H1 (cell line): Measurements from ENCODE around the gene GTF2H2. TPM values are rescaled to one million over a fixed set of nuclear protein-coding genes. Genes with fewer than 3 reads are reported as not detected.
"Not testable (repeated sequence)": the region's sequence is repeated elsewhere in the genome, so short reads cannot be mapped to it uniquely, and the experiment has no call there.

Experiments
- CTCF ChIA-PET: fragments of 300-600 bp; sonication (Branson Sonifier 250); formaldehyde crosslinking; loops from one replicate; lab custom pipeline; 2021; ENCODE audit not compliant: partially characterized antibody; lab: Charles Lee
- POLR2A ChIA-PET: fragments of 300-600 bp; sonication (Branson Sonifier 250); formaldehyde crosslinking; loops from one replicate; lab custom pipeline; 2021; ENCODE audit warnings: inconsistent platforms; ENCODE audit not compliant: partially characterized antibody; lab: Charles Lee
- DNase-seq, 2 experiments: peaks; one replicate each; pipeline versions ENCODE4 v3.0.0 to v3.0.0-alpha.2; 2010 to 2022; ENCODE audit warnings: low spot score in 2 of 2, low read depth in 1 of 2, mixed read lengths in 1 of 2
- FAIRE-seq: peaks from 2 replicates; lab custom pipeline; 2011; peaks lifted over from hg19 to GRCh38; lab: Jason Lieb, UNC
- H2AFZ ChIP-seq: 2 replicates; pipeline ENCODE4 v1.8.1; 2012; ENCODE audit warnings: low read length, inconsistent platforms
- H2AK5ac ChIP-seq: 2 replicates; pipeline ENCODE4 v1.6.1; 2013; ENCODE audit warnings: low read depth, low read length
- H2BK120ac ChIP-seq: replicated peaks from 2 replicates; pipeline ENCODE3; 2013; ENCODE audit warnings: low read depth, low read length, inconsistent platforms
- H2BK12ac ChIP-seq: 2 replicates; pipeline ENCODE4 v1.6.1; 2013; ENCODE audit warnings: low read depth, low read length
- H2BK15ac ChIP-seq: 2 replicates; pipeline ENCODE4 v1.6.1; 2013; ENCODE audit warnings: low read length
- H2BK20ac ChIP-seq: 2 replicates; pipeline ENCODE4 v1.6.1; 2013; ENCODE audit warnings: low read length
- H2BK5ac ChIP-seq: 2 replicates; pipeline ENCODE4 v1.6.1; 2013; ENCODE audit warnings: low read depth, low read length
- H3K14ac ChIP-seq: 2 replicates; pipeline ENCODE4 v1.6.1; 2013; ENCODE audit warnings: inconsistent platforms; ENCODE audit not compliant: insufficient read length
- H3K18ac ChIP-seq: 2 replicates; pipeline ENCODE4 v1.6.1; 2013; ENCODE audit warnings: low read length; ENCODE audit errors: extremely low read depth
- H3K23ac ChIP-seq: 2 replicates; pipeline ENCODE4 v1.6.1; 2013; ENCODE audit warnings: inconsistent platforms; ENCODE audit not compliant: insufficient read length
- H3K23me2 ChIP-seq: 2 replicates; pipeline ENCODE4 v1.6.1; 2013; ENCODE audit warnings: low read depth, low read length
- H3K27ac ChIP-seq: 2 replicates; pipeline ENCODE4 v1.6.1; 2011; ENCODE audit warnings: low read depth, low read length, inconsistent platforms
- H3K27me3 ChIP-seq, 4 experiments: replicated peaks in 1 of 4; 1 replicate in 1 of 4; 2 replicates in 3 of 4; pipeline versions ENCODE4 v1.6.1 to v1.8.1; 2011 to 2013; ENCODE audit warnings: low read length in 3 of 4, mild to moderate bottlenecking in 3 of 4, inconsistent platforms in 2 of 4, mixed read lengths in 2 of 4, moderate library complexity in 1 of 4; ENCODE audit not compliant: control insufficient read depth in 3 of 4, insufficient read depth in 3 of 4; ENCODE audit errors: extremely low read depth in 1 of 4
- H3K36me3 ChIP-seq, 4 experiments: 2 replicates each; pipeline versions ENCODE4 v1.6.1 to v1.8.1; 2011 to 2013; ENCODE audit warnings: mild to moderate bottlenecking in 4 of 4, low read length in 3 of 4, moderate library complexity in 2 of 4, control low read depth in 1 of 4, inconsistent platforms in 1 of 4; ENCODE audit not compliant: insufficient read depth in 4 of 4, control insufficient read depth in 2 of 4
- H3K4ac ChIP-seq: replicated peaks from 2 replicates; pipeline ENCODE3; 2013; ENCODE audit warnings: low read length, low read depth, mixed read lengths, inconsistent platforms; ENCODE audit not compliant: insufficient read length
- H3K4me1 ChIP-seq, 4 experiments: replicated peaks in 1 of 4; 1 replicate in 1 of 4; 2 replicates in 3 of 4; pipeline versions ENCODE4 v1.6.1 to v1.8.1; 2011 to 2013; ENCODE audit warnings: low read length in 3 of 4, inconsistent platforms in 2 of 4, mixed read lengths in 1 of 4; ENCODE audit not compliant: insufficient read depth in 4 of 4, control insufficient read depth in 3 of 4
- H3K4me2 ChIP-seq, 2 experiments: 2 replicates each; pipeline versions ENCODE4 v1.6.1 to v1.8.1; 2011 to 2013; ENCODE audit warnings: low read depth in 2 of 2, low read length in 2 of 2, control low read depth in 1 of 2, inconsistent platforms in 1 of 2, mild to moderate bottlenecking in 1 of 2; ENCODE audit not compliant: insufficient read depth in 1 of 2
- H3K4me3 ChIP-seq, 4 experiments: fragments of 200-600, 300-600 bp in 1 of 4; sonication (generic), shearing (Covaris generic), sonication (Bioruptor Twin) in 1 of 4; 2 replicates each; pipeline versions ENCODE4 v1.5.1 to v1.8.1; 2011 to 2016; ENCODE audit warnings: low read length in 4 of 4, low read depth in 3 of 4, control low read depth in 2 of 4, inconsistent platforms in 2 of 4, mild to moderate bottlenecking in 2 of 4, mixed read lengths in 1 of 4, moderate library complexity in 1 of 4; ENCODE audit not compliant: insufficient read depth in 2 of 4; ENCODE audit errors: extremely low read depth in 1 of 4
- H3K56ac ChIP-seq: replicated peaks from 2 replicates; pipeline ENCODE3; 2013; ENCODE audit warnings: low read depth, mild to moderate bottlenecking, mixed read lengths, low read length, inconsistent platforms; ENCODE audit not compliant: insufficient read length
- H3K79me1 ChIP-seq: 2 replicates; pipeline ENCODE4 v1.6.1; 2013; ENCODE audit warnings: low read depth, low read length, control low read depth
- H3K79me2 ChIP-seq, 2 experiments: 2 replicates each; pipeline versions ENCODE4 v1.6.1 to v1.8.1; 2012 to 2013; ENCODE audit warnings: low read length in 2 of 2, mild to moderate bottlenecking in 2 of 2, inconsistent platforms in 1 of 2; ENCODE audit not compliant: insufficient read depth in 2 of 2, control insufficient read depth in 1 of 2
- H3K9ac ChIP-seq, 4 experiments: replicated peaks in 1 of 4; 1 replicate in 1 of 4; 2 replicates in 3 of 4; pipeline versions ENCODE4 v1.6.1 to v1.8.1; 2011 to 2013; ENCODE audit warnings: low read depth in 3 of 4, low read length in 3 of 4, control low read depth in 2 of 4, mild to moderate bottlenecking in 2 of 4, moderate library complexity in 2 of 4, inconsistent platforms in 1 of 4; ENCODE audit errors: extremely low read depth in 1 of 4
- H3K9me3 ChIP-seq, 2 experiments: 2 replicates each; pipeline versions ENCODE4 v1.6.1 to v1.8.1; 2012 to 2013; ENCODE audit warnings: mild to moderate bottlenecking in 2 of 2, moderate library complexity in 2 of 2, control low read depth in 1 of 2, inconsistent platforms in 1 of 2, low read depth in 1 of 2, low read length in 1 of 2, mixed read lengths in 1 of 2; ENCODE audit not compliant: insufficient read depth in 2 of 2
- H4K20me1 ChIP-seq, 2 experiments: replicated peaks in 1 of 2; 2 replicates each; pipeline versions ENCODE3 to v1.8.1; 2011 to 2013; ENCODE audit warnings: inconsistent platforms in 2 of 2, low read length in 2 of 2, mild to moderate bottlenecking in 1 of 2; ENCODE audit not compliant: insufficient read depth in 2 of 2, control insufficient read depth in 1 of 2
- H4K5ac ChIP-seq: 2 replicates; pipeline ENCODE4 v1.6.1; 2013; ENCODE audit warnings: low read length, low read depth, mixed read lengths, inconsistent platforms; ENCODE audit not compliant: insufficient read length
- H4K8ac ChIP-seq: 2 replicates; pipeline ENCODE4 v1.8.0; 2013; ENCODE audit warnings: mild to moderate bottlenecking, moderate library complexity, low read length, inconsistent platforms; ENCODE audit not compliant: insufficient read depth; ENCODE audit errors: extremely low read depth
- H4K91ac ChIP-seq: replicated peaks from 2 replicates; pipeline ENCODE3; 2013; ENCODE audit warnings: low read length, mixed read lengths, inconsistent platforms; ENCODE audit not compliant: insufficient read length
- WGBS, 2 experiments: shearing (Covaris generic) in 1 of 2; methylation state at CpG; one replicate each; pipeline versions ENCODE4 v1.1.6 to v1.1.7; 2013 to 2015; ENCODE audit warnings: low lambda C conversion rate in 2 of 2, mixed read lengths in 2 of 2, inconsistent platforms in 1 of 2, low coverage in 1 of 2, missing lambda C conversion rate in 1 of 2; ENCODE audit not compliant: insufficient replicate concordance in 2 of 2, insufficient coverage in 1 of 2, insufficient read length in 1 of 2; ENCODE audit errors: extremely low coverage in 1 of 2, missing lambda C conversion rate in 1 of 2; 5-methylcytosine and 5-hydroxymethylcytosine counted together
- polyA plus RNA-seq, 7 experiments: library from polyadenylated mRNA; depleted of rRNA in 3 of 7; stranded (reverse) in 5 of 7; unstranded in 2 of 7; fragments of >200 nt in 5 of 7; fragments of 200-250 nt in 2 of 7; gene quantifications; 1 replicate in 5 of 7; 2 replicates in 1 of 7; 4 replicates in 1 of 7; pipeline versions ENCODE4 v1.2.1 to v1.2.3, GENCODE V29; 2011 to 2013; ENCODE audit warnings: missing spikeins in 2 of 7, mixed read lengths in 2 of 7
- total RNA-seq: library from RNA; stranded (reverse); fragmentation: NEBNext Ultra II Directional; extraction: Animal tissue kit (Norgen Biotek cat#: 25700); gene quantifications from 2 replicates; pipeline ENCODE4 v1.2.1, GENCODE V29; 2021

Gene GTF2H2
- total and polyA plus RNA-seq, 2 of the 8 experiments (the other 6 are each of a cell fraction or from before 2014, with no cell fraction given): 12.4 to 42.3 TPM

DNA sequence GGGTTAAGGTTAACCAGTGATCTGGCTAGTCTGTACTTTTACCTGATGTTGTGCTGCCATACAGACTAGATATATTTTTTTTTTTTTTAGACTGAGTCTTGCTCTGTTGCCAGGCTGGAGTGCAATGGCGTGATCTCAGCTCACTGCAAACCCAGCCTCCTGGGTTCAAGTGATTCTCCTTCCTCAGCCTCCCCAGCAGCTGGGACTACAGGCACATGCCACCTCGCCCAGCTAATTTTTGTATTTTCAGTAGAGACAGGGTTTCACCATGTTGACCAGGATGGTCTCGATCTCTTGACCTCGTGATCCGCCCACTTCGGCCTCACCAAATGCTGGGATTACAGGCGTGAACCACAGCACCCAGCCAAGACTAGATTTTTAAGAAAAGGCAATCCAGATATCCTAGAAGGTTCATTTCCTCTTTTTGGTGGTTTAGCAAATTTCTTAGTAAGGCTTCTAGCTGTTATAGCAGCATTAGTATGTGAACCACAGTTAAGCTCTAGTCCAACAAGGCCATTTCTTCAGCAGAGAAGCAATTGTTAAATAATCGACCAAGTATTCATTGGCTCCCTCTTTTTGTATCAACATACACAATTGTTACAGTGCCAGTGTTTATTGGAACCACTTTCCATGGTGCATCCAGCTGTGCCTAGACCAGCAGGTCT is 42.1 kb downstream of the GTF2H2 start, which contains the start of gene NAIP:
Gene NAIP, minus strand, starts transcription at position 51 of the 665 bp plus-strand sequence. CDS start 12,424 bp downstream, outside the sequence.
- H3K4me2 ChIP-seq, H2BK15ac ChIP-seq, H2BK20ac ChIP-seq, H4K20me1 ChIP-seq, CTCF ChIA-PET, H3K4me3 ChIP-seq, H4K8ac ChIP-seq, H2BK120ac ChIP-seq, H3K79me2 ChIP-seq, H3K23me2 ChIP-seq, H2AFZ ChIP-seq, H3K14ac ChIP-seq, H3K4ac ChIP-seq, H3K9me3 ChIP-seq, FAIRE-seq, H3K18ac ChIP-seq, H3K79me1 ChIP-seq, H4K91ac ChIP-seq, H3K4me1 ChIP-seq, H2BK12ac ChIP-seq, H4K5ac ChIP-seq, H2BK5ac ChIP-seq, DNase-seq, H3K27me3 ChIP-seq, H3K36me3 ChIP-seq, H3K27ac ChIP-seq, H3K23ac ChIP-seq, POLR2A ChIA-PET, H3K56ac ChIP-seq, H3K9ac ChIP-seq, H2AK5ac ChIP-seq: not testable (repeated sequence)
- no CpG with 5 or more reads among the region's 8 CpGs for WGBS, 2 experiments

DNA sequence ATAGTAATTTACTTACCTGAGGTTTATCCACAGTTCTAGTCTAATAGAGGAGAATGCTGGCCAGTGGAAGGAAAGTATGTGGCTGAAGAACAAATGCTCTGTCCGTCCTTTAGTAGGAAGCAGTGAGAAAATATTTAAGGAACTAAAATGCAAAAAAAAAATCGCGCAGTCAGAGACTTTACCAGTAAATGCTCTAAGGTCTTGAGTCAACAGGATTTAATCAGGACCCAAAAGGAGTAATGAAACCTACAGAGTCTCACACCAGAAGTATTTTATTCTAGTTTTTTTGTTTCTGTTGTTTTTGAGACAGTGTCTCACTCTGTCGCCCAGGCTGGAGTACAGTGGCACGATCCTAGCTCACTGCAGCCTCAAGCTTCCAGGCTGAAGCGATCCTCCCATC is 46.8 kb downstream of the GTF2H2 start:
- WGBS, 2 experiments: no CpG with 5 or more reads among the region's 6 CpGs
- H3K79me1 ChIP-seq, H2BK12ac ChIP-seq, H3K9me3 ChIP-seq, H3K79me2 ChIP-seq, H2BK20ac ChIP-seq, H4K5ac ChIP-seq, H3K4me2 ChIP-seq, H2BK5ac ChIP-seq, H3K4ac ChIP-seq, H2BK15ac ChIP-seq, CTCF ChIA-PET, DNase-seq, H3K27me3 ChIP-seq, H3K27ac ChIP-seq, H2BK120ac ChIP-seq, H4K20me1 ChIP-seq, FAIRE-seq, H3K18ac ChIP-seq, POLR2A ChIA-PET, H3K4me1 ChIP-seq, H3K14ac ChIP-seq, H3K23ac ChIP-seq, H3K4me3 ChIP-seq, H2AK5ac ChIP-seq, H4K91ac ChIP-seq, H4K8ac ChIP-seq, H3K9ac ChIP-seq, H3K36me3 ChIP-seq, H3K56ac ChIP-seq, H2AFZ ChIP-seq, H3K23me2 ChIP-seq: not testable (repeated sequence)
